ENCODE measurements around the gene ADK. TPM values are rescaled to one million over a fixed set of nuclear protein-coding genes. Genes with fewer than 3 reads are reported as not detected.

The ADK gene
- total and polyA plus RNA-seq, 10 donors: 11.1 to 40.5 (median 32.1) TPM

- Histone ChIP-seq H3K9me3 (peaks cover 0 to 5% (median 0%) of the 10 kb centered on the region in 8 donors), H3K4me1 (peaks cover 8 to 26% (median 20%) of the 10 kb centered on the region in 6 donors), H3K4me3 (no peak overlapping the region), H3K36me3 (no peaks in the 10 kb centered on the region), H3K27ac (peak overlapping the region in 1 of 8 donors; percentile 71), H3K27me3 (replicated peaks in 1 of 7) (no peaks in the 10 kb centered on the region)
- TF ChIP-seq POLR2A (IDR thresholded peaks at IDR 0.05) (no peak), CTCF (IDR thresholded peaks at IDR 0.05 in 8 of 11, conservative IDR thresholded peaks at IDR 0.05 in 3 of 11) (no peak), POLR2AphosphoS5 (IDR thresholded peaks at IDR 0.05) (no peak)
- 11 to 48% (median 22%) methylated on average over 1 of the region's 1 CpG for WGBS, 5 donors
- no peak for DNase-seq
- intact Hi-C loops (cut with DNase I; ENCODE audit: low total_unique reads): no loop called here
Observed at GRCh38 chr10:74738052-74738451, 587.0 kb downstream of the ADK start.

- Histone ChIP-seq H3K9me3 (peaks cover 0 to 3% (median 0%) of the 10 kb centered on the region in 8 donors), H3K27me3 (replicated peaks in 1 of 7) (no peaks in the 10 kb centered on the region), H3K36me3 (no peaks in the 10 kb centered on the region), H3K27ac (peak overlapping the region in 5 of 8 donors; percentile 3 to 71 (median 51)), H3K4me1 (peaks cover 8 to 26% (median 20%) of the 10 kb centered on the region in 6 donors), H3K4me3 (no peak overlapping the region)
- WGBS, 5 donors: 19 to 49% (median 30%) methylated on average over 3 of the region's 3 CpGs
- TF ChIP-seq CTCF (IDR thresholded peaks at IDR 0.05 in 8 of 11, conservative IDR thresholded peaks at IDR 0.05 in 3 of 11) (no peak), POLR2A (IDR thresholded peaks at IDR 0.05) (no peak), POLR2AphosphoS5 (IDR thresholded peaks at IDR 0.05) (no peak)
- intact Hi-C loops (cut with DNase I; ENCODE audit: low total_unique reads): no loop called here
- DNase-seq: no peak
Observed at GRCh38 chr10:74738542-74738941, 587.5 kb downstream of the ADK start.

- intact Hi-C loops (cut with DNase I; ENCODE audit: low total_unique reads): no loop called here
Observed at GRCh38 chr10:74738985-74739567, 588.1 kb downstream of the ADK start.

More at GRCh38 chr10:74738985-74739567, 588.1 kb downstream of the ADK start:
- 12 to 27% (median 22%) methylated on average over 8 to 10 of the region's 10 CpGs for WGBS, 5 donors
- no peak for DNase-seq
- Histone ChIP-seq H3K36me3 (no peaks in the 10 kb centered on the region), H3K4me1 (peaks cover 8 to 26% (median 20%) of the 10 kb centered on the region in 6 donors), H3K9me3 (no peaks in the 10 kb centered on the region), H3K27me3 (replicated peaks in 1 of 7) (no peaks in the 10 kb centered on the region), H3K27ac (peak overlapping the region in 6 of 8 donors; percentile 3 to 71 (median 50)), H3K4me3 (peak overlapping the region in 1 of 8 donors; percentile 29)
- TF ChIP-seq CTCF (IDR thresholded peaks at IDR 0.05 in 8 of 11, conservative IDR thresholded peaks at IDR 0.05 in 3 of 11) (peak in 6 of 11 experiments; percentile 19 to 48 (median 24)), POLR2AphosphoS5 (IDR thresholded peaks at IDR 0.05) (no peak), POLR2A (IDR thresholded peaks at IDR 0.05) (no peak)
